Natural killer cell (primary cell): Measurements from ENCODE around the gene CERS3. TPM values are rescaled to one million over a fixed set of nuclear protein-coding genes. Genes with fewer than 3 reads are reported as not detected.

Experiments
- ATAC-seq, 3 donors: fragments of 150-1000 bp in 2 of 3; fragments of 200-7000 bp in 1 of 3; cut with Tn5 transposase; 1 replicate in 1 of 3; 2 replicates in 2 of 3; pipeline ENCODE4 v1.10.0; 2021; ENCODE audit warnings: mild to moderate bottlenecking in 2 of 3, moderate library complexity in 2 of 3
- DNase-seq, 2 donors: peaks; one replicate each; pipeline versions ENCODE4 v3.0.0 to v3.0.0-alpha.2; 2013 to 2021; ENCODE audit warnings: mixed read lengths in 1 of 2
- H3K27ac ChIP-seq: one replicate; pipeline ENCODE4 v1.5.1; 2013; ENCODE audit warnings: mild to moderate bottlenecking, low read length
- H3K27me3 ChIP-seq: one replicate; pipeline ENCODE4 v1.6.1; 2013; ENCODE audit warnings: low read length; ENCODE audit not compliant: control insufficient read depth, insufficient read depth
- H3K36me3 ChIP-seq: one replicate; pipeline ENCODE4 v1.6.1; 2013; ENCODE audit warnings: low read length; ENCODE audit not compliant: control insufficient read depth, insufficient read depth
- H3K4me1 ChIP-seq: one replicate; pipeline ENCODE4 v1.6.1; 2013; ENCODE audit warnings: low read length; ENCODE audit not compliant: control insufficient read depth, insufficient read depth
- H3K4me3 ChIP-seq: one replicate; pipeline ENCODE4 v1.5.1; 2013; ENCODE audit warnings: low read length
- H3K9me3 ChIP-seq: one replicate; pipeline ENCODE4 v1.6.1; 2013; ENCODE audit warnings: low read length; ENCODE audit not compliant: control insufficient read depth, insufficient read depth
- H3K27ac Mint-ChIP-seq, 2 donors: one replicate each; pipeline ENCODE4 v1.8.0; 2022; ENCODE audit warnings: mild to moderate bottlenecking in 2 of 2, mixed read lengths in 2 of 2, moderate library complexity in 1 of 2
- H3K27me3 Mint-ChIP-seq, 2 donors: one replicate each; pipeline ENCODE4 v1.8.0; 2022; ENCODE audit warnings: low read depth in 2 of 2, mixed read lengths in 2 of 2
- H3K36me3 Mint-ChIP-seq: one replicate; pipeline ENCODE4 v1.8.0; 2022; ENCODE audit warnings: mixed read lengths
- H3K4me1 Mint-ChIP-seq, 2 donors: one replicate each; pipeline ENCODE4 v1.8.0; 2022; ENCODE audit warnings: mixed read lengths in 2 of 2
- H3K4me3 Mint-ChIP-seq: one replicate; pipeline ENCODE4 v1.8.0; 2022; ENCODE audit warnings: mild to moderate bottlenecking, moderate library complexity, mixed read lengths
- H3K9me3 Mint-ChIP-seq, 2 donors: one replicate each; pipeline ENCODE4 v1.8.0; 2022; ENCODE audit warnings: mixed read lengths in 2 of 2
- CTCF ChIP-seq: fragments of 200-600 bp; IDR thresholded peaks from one replicate; pipeline ENCODE4 v1.8.0; 2022; ENCODE audit warnings: antibody characterized with exemption
- WGBS: methylation state at CpG from one replicate; pipeline ENCODE4 v1.1.7; 2013; ENCODE audit warnings: missing lambda C conversion rate; ENCODE audit not compliant: insufficient coverage; 5-methylcytosine and 5-hydroxymethylcytosine counted together
- intact Hi-C: fragments of 100-400 bp; cut with micrococcal nuclease; formaldehyde crosslinking; loops from one replicate; pipeline ENCODE4 v1.14.2; 2022
- total RNA-seq, 4 donors: library from RNA; stranded (reverse); fragments of 120-200 nt in 1 of 4; gene quantifications; one replicate each; pipeline versions ENCODE4 v1.2.3 to v1.2.4, GENCODE V29; 2013 to 2022

CERS3 gene
- total RNA-seq, 3 donors from 2014 or later (not counting 1 experiment from before 2014, with no cell fraction given) = 0.40 to 0.90 (median 0.48) TPM

- TF ChIP-seq CTCF = no peak
- Mint-ChIP-seq H3K9me3 (no peaks in the 10 kb centered on the region), H3K27me3 (peaks cover 20 to 21% of the 10 kb centered on the region in 2 donors), H3K36me3 (no peaks in the 10 kb centered on the region), H3K4me3 (no peak overlapping the region), H3K27ac (no peak overlapping the region), H3K4me1 (no peaks in the 10 kb centered on the region)
- no peak overlapping the region for H3K4me3 ChIP-seq
- no peaks in the 10 kb centered on the region for H3K27me3 ChIP-seq
- whole genome bisulfite sequencing = 73% methylated on average over 3 of the region's 3 CpGs
- intact Hi-C loops = no loop called here
- ATAC-seq = no peak
- DNase-seq = no peak
- H3K9me3 ChIP-seq = no peaks in the 10 kb centered on the region
- H3K36me3 ChIP-seq = no peaks in the 10 kb centered on the region
- H3K27ac ChIP-seq = no peak overlapping the region
- no peaks in the 10 kb centered on the region for H3K4me1 ChIP-seq
Measured at GRCh38 chr15:100502651-100503050, 26.1 kb downstream of the CERS3 start.

GRCh38 chr15:100501117-100501516 is 27.6 kb downstream of the CERS3 start:
- H3K36me3 ChIP-seq = no peaks in the 10 kb centered on the region
- Mint-ChIP-seq H3K4me3 (no peak overlapping the region), H3K27me3 (peaks cover 25 to 31% of the 10 kb centered on the region in 2 donors), H3K9me3 (no peaks in the 10 kb centered on the region), H3K36me3 (no peaks in the 10 kb centered on the region), H3K27ac (no peak overlapping the region), H3K4me1 (no peaks in the 10 kb centered on the region)
- H3K9me3 ChIP-seq = no peaks in the 10 kb centered on the region
- WGBS = 91% methylated on average over 4 of the region's 5 CpGs
- intact Hi-C loops = no loop called here
- no peak overlapping the region for H3K27ac ChIP-seq
- TF ChIP-seq CTCF = no peak
- no peak overlapping the region for H3K4me3 ChIP-seq
- peaks cover 4% of the 10 kb centered on the region for H3K27me3 ChIP-seq
- ATAC-seq (no peak), DNase-seq (no peak)
- no peaks in the 10 kb centered on the region for H3K4me1 ChIP-seq

- Mint-ChIP-seq H3K4me1 (no peaks in the 10 kb centered on the region), H3K36me3 (no peaks in the 10 kb centered on the region), H3K27me3 (peaks cover 21 to 24% of the 10 kb centered on the region in 2 donors), H3K4me3 (no peak overlapping the region), H3K9me3 (no peaks in the 10 kb centered on the region), H3K27ac (no peak overlapping the region)
- H3K9me3 ChIP-seq = no peaks in the 10 kb centered on the region
- intact Hi-C loops = no loop called here
- ATAC-seq = no peak
- H3K4me3 ChIP-seq = no peak overlapping the region
- H3K27ac ChIP-seq = no peak overlapping the region
- peaks cover 4% of the 10 kb centered on the region for H3K27me3 ChIP-seq
- DNase-seq = no peak
- no peaks in the 10 kb centered on the region for H3K4me1 ChIP-seq
- no peaks in the 10 kb centered on the region for H3K36me3 ChIP-seq
- WGBS = 83% methylated on average over 1 of the region's 4 CpGs
- no peak for TF ChIP-seq CTCF
Measured at GRCh38 chr15:100500226-100500990, 28.3 kb downstream of the CERS3 start.

GRCh38 chr15:100495861-100496260 is 32.9 kb downstream of the CERS3 start:
- Histone ChIP-seq H3K36me3 (no peaks in the 10 kb centered on the region), H3K27ac (no peak overlapping the region), H3K9me3 (no peaks in the 10 kb centered on the region), H3K27me3 (peaks cover 4% of the 10 kb centered on the region), H3K4me1 (no peaks in the 10 kb centered on the region), H3K4me3 (no peak overlapping the region)
- Mint-ChIP-seq H3K27ac (no peak overlapping the region), H3K9me3 (no peaks in the 10 kb centered on the region), H3K4me1 (no peaks in the 10 kb centered on the region), H3K36me3 (no peaks in the 10 kb centered on the region), H3K4me3 (no peak overlapping the region), H3K27me3 (peaks cover 22 to 33% of the 10 kb centered on the region in 2 donors)
- TF ChIP-seq CTCF = no peak
- intact Hi-C loops = no loop called here
- ATAC-seq (no peak), DNase-seq (no peak)
- WGBS = 86% methylated on average over 1 of the region's 1 CpG
